Rectal smooth muscle tissue (tissue), 1 donor: Measurements from ENCODE around the gene ZNF584.
"Not testable (repeated sequence)": the region's sequence is repeated elsewhere in the genome, so short reads cannot be mapped to it uniquely, and the experiment has no call there.

ENCODE experiments used
- H3K27ac ChIP-seq: one replicate; pipeline ENCODE4 v1.7.0; 2013; ENCODE audit warnings: low read depth, low read length, inconsistent platforms
- H3K27me3 ChIP-seq: one replicate; pipeline ENCODE4 v1.7.0; 2013; ENCODE audit warnings: low read length; ENCODE audit not compliant: control insufficient read depth, insufficient read depth
- H3K36me3 ChIP-seq: one replicate; pipeline ENCODE4 v1.7.0; 2013; ENCODE audit warnings: low read length; ENCODE audit not compliant: control insufficient read depth, insufficient read depth
- H3K4me1 ChIP-seq: one replicate; pipeline ENCODE4 v1.7.0; 2013; ENCODE audit warnings: low read length; ENCODE audit not compliant: control insufficient read depth, insufficient read depth
- H3K4me3 ChIP-seq: one replicate; pipeline ENCODE4 v1.7.0; 2013; ENCODE audit warnings: low read length
- H3K9ac ChIP-seq: one replicate; pipeline ENCODE4 v1.7.0; 2013; ENCODE audit warnings: low read length

Gene ZNF584

DNA sequence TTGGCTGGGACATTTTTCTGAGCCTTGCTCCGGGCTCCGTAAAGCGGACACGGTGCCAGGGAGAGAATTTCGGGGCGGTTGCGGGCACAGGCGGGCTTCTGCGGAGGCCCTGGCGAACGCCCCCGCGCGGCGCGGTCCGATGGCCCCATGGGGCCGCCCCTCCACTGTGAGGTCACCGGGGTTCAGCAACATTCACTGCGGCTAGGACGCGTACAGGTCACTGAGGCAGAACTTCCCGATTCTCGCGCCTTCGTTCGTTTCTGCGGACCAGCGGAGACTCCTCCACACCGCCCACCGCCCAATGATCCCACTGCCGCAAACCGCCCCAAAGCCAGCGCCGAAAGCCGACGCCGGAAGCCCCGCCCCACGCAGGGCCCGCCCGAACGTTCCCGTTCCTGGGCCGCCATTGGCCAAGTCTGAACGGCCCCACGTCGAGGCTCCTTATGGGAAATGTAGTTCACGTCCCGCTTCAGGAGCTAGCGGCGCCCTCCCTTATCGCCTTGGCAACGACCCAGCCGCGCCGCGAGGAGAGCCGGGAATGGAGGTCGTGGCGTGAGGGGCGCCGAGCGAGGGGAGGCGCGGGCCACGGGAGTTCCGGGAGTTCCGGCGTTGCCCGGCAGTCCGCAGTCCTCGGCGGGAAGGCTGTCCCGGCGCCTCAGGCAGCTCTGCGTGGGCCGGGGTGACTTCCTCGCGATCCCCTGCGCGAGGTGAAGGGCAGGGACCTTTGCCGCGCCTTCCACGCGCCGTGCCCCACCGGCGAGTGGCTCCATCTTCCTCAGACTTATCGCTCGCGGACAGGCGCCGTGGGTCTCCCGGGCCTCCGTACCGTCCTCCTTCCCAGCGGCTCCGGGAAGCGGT is at the start of gene ZNF584:
TSS of gene ZNF584 (plus strand) at position 498 of the 858 bp plus-strand sequence. CDS start 499 bp downstream, outside the sequence.
- Histone ChIP-seq H3K4me1 (peaks cover 12% of the 10 kb centered on the region), H3K36me3 (no peaks in the 10 kb centered on the region), H3K27me3 (no peaks in the 10 kb centered on the region), H3K4me3 (peak within 1 kb of the TSS; percentile 95), H3K9ac (peak within 1 kb of the TSS; percentile 82), H3K27ac (peak within 1 kb of the TSS; percentile 88)

DNA sequence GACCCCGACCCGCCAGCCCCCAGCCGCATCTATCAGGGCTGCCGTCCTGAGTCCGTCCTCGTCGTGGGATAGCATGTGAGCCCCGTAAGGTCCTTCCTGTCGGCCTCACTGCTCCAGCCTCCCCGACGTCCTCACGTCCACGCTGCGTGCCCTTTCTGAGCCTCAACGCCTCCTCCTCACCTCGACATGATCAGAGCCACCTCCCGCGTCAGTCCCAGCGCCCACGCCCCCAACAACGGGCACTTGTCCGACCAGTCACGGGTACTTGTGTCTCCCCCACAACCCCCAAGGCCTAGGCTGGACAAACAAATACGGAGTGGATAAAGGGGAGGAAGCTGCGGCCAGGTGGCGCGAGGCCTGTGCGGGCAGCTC is 46.6 kb upstream of the ZNF584 start:
- Histone ChIP-seq H3K4me3 (peak overlapping the region; percentile 94), H3K27ac (peak overlapping the region; percentile 98), H3K9ac (peak overlapping the region; percentile 94), H3K4me1 (peaks cover 3% of the 10 kb centered on the region), H3K36me3 (no peaks in the 10 kb centered on the region), H3K27me3 (peaks cover 2% of the 10 kb centered on the region)

DNA sequence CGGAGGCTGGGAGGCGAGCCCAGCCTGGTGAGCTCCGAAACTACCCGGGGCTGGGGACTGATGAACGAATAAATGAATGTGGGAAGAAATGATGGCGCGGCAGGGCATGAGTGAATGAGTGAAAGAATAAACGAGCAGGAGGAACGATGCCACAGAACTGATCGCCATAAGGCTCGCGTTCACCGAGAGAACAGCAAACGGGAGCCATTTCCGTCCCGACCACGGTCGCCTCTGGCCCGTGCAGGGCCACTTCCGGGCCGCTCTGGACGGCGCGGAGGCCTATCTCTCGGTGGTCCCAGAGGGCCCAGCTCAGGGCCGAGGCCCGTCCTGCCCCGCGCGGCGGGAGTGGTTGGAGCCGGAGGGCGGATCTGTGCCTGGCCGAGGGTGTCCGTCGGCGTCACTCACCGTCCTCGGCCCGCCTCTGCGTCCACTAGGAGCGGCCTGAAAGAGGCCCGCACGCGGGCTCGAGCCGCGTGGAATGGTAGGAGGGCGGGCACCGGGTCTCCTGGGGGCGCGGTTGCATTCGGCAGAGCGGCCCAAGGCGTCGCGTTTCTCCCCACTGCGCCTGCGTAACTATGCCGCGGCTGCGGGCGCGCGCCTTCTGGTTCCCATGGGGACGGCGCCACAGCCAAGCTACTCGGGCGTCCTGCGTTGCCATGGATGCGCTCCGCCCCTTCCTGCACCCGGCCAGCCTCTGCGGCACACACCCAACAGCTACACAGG is 46.0 kb upstream of the ZNF584 start, which contains the start of gene ZNF497:
TSS of gene ZNF497 (minus strand) at position 480 of the 723 bp plus-strand sequence. CDS start 5,116 bp downstream, outside the sequence.
- Histone ChIP-seq H3K9ac (peak within 1 kb of the TSS; percentile 94), H3K27ac (peak within 1 kb of the TSS; percentile 98), H3K4me3 (peak within 1 kb of the TSS; percentile 94), H3K4me1 (peaks cover 3% of the 10 kb centered on the region), H3K36me3 (no peaks in the 10 kb centered on the region), H3K27me3 (peaks cover 3% of the 10 kb centered on the region)

DNA sequence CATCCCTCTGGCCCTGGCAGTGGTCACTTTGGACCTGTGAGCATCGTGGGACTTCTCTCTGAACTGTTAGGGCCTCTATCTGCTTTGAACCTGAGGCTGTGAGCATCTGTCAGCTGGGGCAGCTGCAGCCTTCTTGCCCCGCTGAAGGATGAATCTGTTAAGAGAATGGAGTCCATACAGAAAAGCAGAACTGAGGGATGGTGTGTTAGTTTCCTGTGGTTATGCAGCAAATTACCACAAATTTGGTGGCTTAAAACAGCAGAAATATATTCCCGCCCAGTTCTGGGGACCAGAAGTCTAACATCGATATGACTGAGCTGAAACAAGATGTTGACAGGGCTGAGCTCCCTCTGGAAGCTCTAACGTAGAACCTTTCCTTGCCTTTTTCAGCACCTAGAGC is 44.3 kb upstream of the ZNF584 start:
- Histone ChIP-seq H3K27ac (no peak overlapping the region), H3K36me3 (no peaks in the 10 kb centered on the region), H3K27me3 (peaks cover 3% of the 10 kb centered on the region), H3K4me3 (no peak overlapping the region), H3K9ac (no peak overlapping the region), H3K4me1 (peaks cover 3% of the 10 kb centered on the region)

DNA sequence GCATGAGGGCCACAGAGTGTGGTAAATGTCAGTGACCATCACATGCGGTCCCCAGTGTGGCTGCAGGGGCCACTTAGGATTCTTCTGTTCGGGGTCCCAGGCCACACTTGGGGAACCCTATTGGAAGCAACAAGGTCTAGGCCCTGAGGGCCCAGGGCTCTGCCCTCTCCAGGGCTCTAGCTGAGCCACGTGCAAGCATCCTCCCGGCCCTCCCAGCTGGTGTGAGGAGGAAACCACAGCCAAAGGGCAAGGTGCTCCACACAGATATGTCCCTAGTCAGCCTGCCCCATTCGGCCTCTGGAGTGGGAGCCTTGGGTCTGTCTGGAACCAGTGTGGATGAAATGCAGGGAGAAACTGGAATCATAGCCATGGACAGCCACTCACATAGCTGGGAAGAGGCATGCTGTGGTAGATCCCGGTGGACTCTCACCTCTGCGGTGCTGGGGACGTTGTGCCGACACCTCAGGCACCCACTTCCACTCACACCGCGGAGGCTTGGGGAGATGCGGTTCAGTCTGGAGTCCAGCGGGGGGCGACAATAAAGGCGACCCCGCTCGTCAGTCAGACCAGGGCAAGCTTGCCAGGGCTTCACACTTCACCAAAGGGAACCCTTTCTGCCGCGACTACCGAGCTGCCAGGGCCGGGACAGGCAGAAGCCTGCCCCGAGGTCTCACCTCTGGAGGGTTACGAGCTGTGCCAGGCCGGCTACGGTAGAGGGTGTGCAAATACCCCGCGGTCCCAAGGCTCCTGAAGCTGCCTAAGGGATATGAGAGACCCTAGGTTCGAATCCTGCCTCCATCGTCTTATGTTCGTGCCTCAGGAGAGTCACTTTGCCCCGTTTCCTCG is 41.6 kb upstream of the ZNF584 start:
- Histone ChIP-seq H3K4me1 (peaks cover 1% of the 10 kb centered on the region), H3K27ac (no peak overlapping the region), H3K36me3 (no peaks in the 10 kb centered on the region), H3K4me3 (no peak overlapping the region), H3K9ac (no peak overlapping the region), H3K27me3 (peaks cover 3% of the 10 kb centered on the region)

DNA sequence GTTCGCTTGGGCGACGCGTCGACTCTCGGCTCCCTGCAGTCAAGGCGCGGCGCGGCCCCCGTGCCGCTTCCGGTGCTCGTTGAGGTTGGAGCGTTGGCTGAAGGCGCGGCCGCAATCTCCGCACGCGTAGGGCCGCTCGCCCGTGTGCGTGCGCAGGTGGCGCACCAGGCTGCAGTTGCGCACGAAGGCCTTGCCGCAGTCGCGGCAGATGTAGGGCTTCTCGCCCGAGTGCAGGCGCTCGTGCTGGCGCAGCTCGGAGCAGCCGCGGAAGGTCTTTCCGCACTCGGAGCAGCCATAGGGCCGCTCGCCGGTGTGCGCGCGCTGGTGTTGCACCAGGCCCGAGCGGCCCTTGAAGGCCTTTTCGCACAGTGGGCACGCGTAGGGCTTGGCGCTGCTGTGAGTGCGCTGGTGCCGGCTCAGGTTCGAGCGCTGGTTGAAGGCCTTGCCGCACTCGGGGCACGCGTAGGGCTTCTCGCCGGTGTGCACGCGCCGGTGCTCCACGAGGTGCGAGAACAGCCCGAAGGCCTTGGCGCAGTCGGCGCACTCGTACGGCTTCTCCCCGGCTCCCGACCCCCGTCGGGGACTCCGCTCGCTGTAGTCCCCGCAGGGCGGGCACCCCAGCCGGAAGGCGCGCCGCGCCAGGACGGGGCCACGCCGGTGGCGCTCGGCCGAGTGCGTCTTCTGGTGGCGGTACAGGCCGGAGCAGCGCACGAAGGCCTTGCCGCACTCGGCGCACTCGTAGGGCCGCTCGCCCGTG is 40.6 kb upstream of the ZNF584 start:
- Histone ChIP-seq H3K27ac (no peak overlapping the region), H3K36me3 (no peaks in the 10 kb centered on the region), H3K4me1 (no peaks in the 10 kb centered on the region), H3K4me3 (no peak overlapping the region), H3K9ac (no peak overlapping the region), H3K27me3 (peaks cover 3% of the 10 kb centered on the region)

DNA sequence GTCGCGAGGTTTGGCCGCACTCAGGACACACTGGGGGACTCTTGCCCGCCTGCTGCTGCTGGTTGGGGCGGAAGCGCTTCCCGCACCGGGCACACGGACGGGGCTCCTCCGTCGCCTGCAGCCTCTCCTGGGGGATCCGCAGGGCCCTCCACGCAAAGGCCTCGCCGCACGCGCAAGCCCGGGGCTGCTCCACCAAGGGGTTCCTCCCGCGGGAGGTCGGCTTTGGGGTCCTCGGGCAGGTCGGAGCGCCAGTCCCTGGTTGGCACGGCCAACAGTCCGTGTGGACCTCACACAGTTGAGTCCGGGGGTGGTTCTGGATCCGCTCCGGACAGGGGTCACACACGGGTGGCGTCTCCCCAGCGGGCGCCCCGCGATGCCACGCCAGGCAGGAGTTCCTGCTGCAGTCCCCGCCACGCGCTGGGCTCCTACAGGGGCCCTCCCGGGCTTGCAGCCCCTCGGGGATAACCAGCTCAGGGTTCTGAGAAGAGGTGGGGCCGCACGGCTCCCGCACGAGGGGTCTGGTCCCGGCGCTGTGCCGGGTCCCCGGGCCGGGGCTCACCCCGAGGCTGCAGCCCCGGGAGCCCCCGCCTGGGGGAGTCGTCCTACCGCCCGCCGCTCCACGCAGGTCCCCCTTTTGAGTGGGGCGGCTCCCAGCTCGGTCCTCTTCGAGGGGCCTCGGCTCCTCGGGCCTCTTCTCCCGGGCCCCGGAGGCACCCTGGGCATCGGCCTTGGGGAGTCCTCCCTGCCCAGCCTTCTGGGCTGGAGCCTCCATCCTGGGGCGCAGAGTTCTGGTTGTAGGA is 39.7 kb upstream of the ZNF584 start:
- no peak overlapping the region for H3K27ac ChIP-seq
- peaks cover 3% of the 10 kb centered on the region for H3K27me3 ChIP-seq
- no peaks in the 10 kb centered on the region for H3K36me3 ChIP-seq
- no peak overlapping the region for H3K4me3 ChIP-seq
- no peaks in the 10 kb centered on the region for H3K4me1 ChIP-seq
- H3K9ac ChIP-seq, result no peak overlapping the region

DNA sequence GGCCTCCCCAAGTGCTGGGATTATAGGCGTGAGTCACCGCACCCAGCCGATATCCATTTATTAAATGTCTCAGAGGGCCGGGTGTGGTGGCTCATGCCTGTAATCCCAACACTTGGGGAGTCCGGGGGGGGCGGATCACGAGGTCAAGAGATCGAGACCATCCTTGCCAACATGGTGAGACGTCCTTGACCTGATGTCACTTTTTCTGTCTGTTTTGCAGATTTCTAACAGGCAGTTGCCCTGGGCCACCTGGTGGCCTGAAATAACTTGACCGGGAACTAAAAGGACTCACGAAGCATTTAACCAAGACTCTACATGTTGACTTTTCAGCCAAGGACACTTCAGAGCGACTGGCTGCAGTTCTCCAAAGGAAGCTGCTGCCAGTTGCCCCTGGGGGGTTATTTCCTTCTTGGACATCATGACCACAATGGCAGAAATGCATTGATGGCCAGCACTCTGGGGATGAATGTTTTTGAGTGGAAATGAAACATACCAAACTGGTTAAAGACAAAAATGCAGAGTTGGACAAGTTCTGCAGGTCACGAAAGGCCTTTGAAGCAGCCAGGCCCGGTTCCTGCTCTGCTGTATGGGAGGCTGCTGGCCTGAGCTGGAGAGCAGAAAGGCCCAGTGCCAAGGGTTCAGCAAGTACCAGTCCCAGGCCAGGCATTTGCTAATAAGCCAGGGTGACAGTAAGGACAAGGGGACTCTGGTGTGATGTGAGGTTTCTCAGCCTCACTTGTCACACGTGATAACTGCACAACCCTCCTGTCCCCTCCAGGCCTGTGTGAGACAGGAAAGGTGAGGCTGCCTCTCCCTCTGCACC is 35.9 kb upstream of the ZNF584 start:
- Histone ChIP-seq H3K27ac (no peak overlapping the region), H3K27me3 (no peaks in the 10 kb centered on the region), H3K4me3 (no peak overlapping the region), H3K4me1 (no peaks in the 10 kb centered on the region), H3K9ac (no peak overlapping the region), H3K36me3 (no peaks in the 10 kb centered on the region)

DNA sequence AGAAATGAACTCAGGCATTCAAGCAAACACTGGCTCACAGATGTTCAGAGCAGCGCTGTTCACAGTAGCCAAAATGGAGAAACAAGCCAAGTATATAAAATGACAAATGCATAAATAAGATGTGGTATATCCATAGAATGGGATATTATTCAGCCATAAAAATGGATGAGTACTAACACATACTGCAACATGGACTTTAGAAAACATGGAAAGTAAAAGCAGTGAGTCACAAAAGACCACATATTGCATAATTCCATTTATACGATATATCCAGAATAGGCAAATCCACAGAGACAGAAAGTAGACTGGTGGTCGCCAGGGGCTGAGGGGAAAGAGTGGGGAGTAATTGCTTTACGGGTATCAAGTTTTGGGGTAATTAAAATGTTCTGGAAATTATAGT is 34.2 kb upstream of the ZNF584 start:
- no peak overlapping the region for H3K9ac ChIP-seq
- no peaks in the 10 kb centered on the region for H3K36me3 ChIP-seq
- H3K4me1 ChIP-seq, result no peaks in the 10 kb centered on the region
- no peak overlapping the region for H3K4me3 ChIP-seq
- H3K27ac ChIP-seq, result no peak overlapping the region
- H3K27me3 ChIP-seq, result no peaks in the 10 kb centered on the region

DNA sequence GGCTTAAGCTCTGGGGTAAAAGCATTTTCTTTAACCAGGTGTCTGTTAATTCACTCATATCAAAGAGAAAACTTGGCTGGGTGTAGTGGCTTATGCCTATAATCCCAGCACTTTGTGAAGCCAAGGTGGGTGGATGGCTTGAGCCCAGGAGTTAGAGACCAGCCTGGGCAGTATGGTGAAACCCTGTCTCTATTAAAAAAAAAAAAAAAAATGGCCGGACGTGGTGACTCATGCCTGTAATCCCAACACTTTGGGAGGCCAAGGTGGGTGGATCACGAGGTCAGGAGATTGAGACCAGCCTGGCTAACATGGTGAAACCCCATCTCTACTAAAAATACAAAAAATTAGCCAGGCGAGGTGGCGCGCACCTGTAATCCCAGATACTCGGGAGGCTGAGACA is 31.7 kb upstream of the ZNF584 start:
- not testable (repeated sequence) for H3K4me3 ChIP-seq, H3K27me3 ChIP-seq, H3K36me3 ChIP-seq, H3K27ac ChIP-seq, H3K4me1 ChIP-seq, H3K9ac ChIP-seq
